GM12864 (cell line): Measurements from ENCODE around the gene ACCS.
A peak's percentile ranks its signal among the peaks of the same experiment; 100 is the strongest.

Experiments
- DNase-seq: peaks from one replicate; pipeline ENCODE4 v3.0.0-alpha.2; 2011; ENCODE audit warnings: low read depth
- H3K4me3 ChIP-seq: 2 replicates; pipeline ENCODE4 v1.5.1; 2011; ENCODE audit warnings: mild to moderate bottlenecking, low read depth, low read length, control low read depth
- CTCF ChIP-seq: IDR thresholded peaks from 2 replicates; pipeline ENCODE4 v1.5.1; 2011; ENCODE audit warnings: low read depth, mild to moderate bottlenecking, moderate library complexity, low read length, control low read depth, inconsistent platforms; ENCODE audit errors: missing control alignments

Gene ACCS

DNA sequence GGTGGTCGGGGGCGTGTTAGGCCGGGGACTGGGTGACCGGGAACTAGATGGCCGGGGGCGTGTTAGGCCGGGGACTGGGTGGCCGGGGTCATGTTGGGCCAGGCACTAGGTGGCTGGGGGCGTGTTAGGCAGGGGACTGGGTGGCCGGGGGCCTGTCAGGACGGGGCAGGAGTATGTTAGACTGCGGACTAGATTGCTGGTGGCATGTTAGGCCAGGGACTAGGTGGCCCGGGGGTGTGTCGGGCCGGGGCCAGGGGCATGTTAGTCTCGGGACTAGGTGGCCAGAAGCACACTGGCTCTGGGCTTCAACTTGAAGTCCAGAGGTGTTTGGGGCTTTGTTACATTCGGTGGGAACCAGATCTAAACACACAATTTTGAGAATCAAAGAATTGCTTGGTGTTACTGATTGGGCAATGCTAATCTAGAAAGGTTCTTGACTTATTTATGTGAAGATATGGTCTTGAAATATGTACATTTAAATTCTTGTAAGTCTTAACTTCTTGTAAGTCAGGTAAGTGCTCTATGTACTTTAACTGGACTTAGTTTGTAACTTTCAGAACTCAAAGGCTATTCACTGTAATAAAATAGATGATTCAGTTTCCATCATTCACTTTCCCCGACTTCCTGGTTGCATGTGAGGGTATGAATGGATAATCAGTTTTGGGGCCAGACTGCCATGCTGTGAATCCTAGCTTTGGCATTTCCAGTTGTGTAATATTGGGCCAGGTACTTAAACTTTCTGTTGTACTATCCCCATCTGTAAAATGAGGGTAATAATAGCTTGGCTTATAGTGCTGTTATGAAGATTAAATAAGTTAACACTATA lies 30.5 kb downstream of the ACCS start:
- no peak for DNase-seq
- no peak for TF ChIP-seq CTCF
- H3K4me3 ChIP-seq = peak overlapping the region; percentile 85

DNA sequence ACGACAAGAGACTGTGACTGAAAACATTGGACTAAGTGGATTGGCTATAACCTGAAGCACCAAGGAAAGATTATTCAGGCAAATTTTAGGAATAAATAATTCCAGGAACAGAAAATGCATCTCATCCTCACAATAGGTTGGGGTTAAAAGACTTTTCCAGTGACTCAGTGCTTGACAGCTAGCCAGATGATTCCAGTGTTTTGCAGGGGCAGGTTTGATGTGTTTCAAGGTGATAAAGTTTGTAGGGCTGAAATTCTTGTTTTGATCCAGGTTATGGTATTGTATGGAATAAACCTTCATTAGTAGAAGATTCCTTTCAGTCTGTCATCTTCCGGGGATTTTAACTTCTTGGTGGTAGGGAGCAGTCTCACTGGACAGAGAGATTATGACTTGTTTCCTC lies 31.8 kb downstream of the ACCS start:
- TF ChIP-seq CTCF = no peak
- DNase-seq = no peak
- H3K4me3 ChIP-seq = no peak overlapping the region

DNA sequence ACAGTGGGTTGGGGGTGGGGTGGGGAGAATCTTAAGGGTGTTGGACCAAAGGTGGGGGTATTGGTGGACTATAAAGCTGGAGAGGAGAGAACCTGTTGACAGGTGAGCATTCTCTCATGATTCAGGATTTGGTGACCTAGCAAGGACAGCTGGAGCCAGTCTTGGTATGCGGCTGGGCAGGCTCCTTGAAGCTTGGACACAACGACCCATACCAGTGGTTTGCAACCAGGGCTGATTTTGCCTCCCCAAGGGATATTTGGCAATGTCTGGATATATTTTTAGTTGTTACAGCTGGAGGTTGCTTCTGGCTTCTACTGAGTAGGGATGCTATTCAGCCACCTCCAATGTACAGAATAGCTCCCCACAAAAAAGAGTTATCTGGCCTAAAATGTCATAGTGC lies 35.0 kb downstream of the ACCS start:
- TF ChIP-seq CTCF = no peak
- H3K4me3 ChIP-seq = no peak overlapping the region
- no peak for DNase-seq

DNA sequence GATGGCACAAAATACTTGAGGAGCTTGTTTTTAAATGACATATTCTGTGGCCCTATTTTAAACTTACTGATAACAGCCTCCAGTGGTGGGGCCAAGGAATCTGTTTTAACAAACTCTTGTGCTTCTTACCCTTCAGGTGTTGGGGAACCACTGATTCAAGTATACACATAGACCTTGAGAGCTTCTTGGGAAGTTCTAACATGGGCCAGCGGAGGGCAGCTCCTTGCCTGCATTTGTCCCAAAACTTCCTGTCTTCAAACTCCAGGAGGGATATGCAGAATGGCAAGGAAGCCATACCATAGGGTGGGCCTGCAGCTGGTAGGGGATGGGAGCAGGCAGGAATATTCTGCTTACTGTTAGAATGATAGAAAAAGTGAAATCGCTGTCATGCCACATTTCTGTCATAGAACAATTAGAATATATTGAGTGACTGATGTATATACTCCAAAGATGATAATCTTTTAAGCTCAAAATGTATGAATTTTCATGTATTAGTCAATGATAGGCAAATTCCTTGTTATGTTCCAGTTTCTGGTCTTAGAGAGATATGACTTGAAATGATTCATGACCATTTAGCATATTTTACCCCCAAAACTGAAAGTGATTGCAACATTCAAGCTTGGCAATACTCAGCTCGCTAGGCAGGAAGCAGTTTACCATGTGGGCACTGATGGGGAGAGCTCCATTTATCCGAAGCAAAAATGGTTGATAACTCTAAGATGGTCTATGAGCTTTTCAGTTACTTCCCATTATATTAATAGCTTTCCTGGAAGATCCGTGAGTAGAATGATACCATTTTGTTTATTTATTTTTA lies 38.6 kb downstream of the ACCS start:
- TF ChIP-seq CTCF = no peak
- no peak for DNase-seq
- H3K4me3 ChIP-seq = no peak overlapping the region

DNA sequence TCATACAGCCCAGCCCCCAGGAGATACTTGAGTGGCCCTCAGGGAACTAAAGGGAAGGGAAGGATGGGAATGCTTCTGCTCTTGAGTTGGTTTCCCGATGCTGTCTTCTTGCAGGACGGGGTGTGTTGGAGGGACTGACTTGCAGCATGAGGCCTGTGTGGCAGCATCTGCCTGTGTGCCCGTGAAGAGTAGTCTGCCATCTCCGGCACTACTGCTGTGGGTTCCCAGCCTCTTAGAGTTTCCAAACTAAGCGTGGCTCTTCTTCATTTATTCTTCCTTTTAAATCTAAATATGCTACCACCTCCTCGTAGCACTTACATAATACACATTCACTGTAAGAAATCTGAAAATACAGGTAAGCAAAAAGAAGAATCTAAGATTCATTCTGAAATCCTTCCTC lies 42.2 kb downstream of the ACCS start:
- TF ChIP-seq CTCF = no peak
- no peak for DNase-seq
- no peak overlapping the region for H3K4me3 ChIP-seq

GRCh38 chr11:44110231-44110679 lies 44.2 kb downstream of the ACCS start:
- no peak overlapping the region for H3K4me3 ChIP-seq
- TF ChIP-seq CTCF = peak; percentile 84
- DNase-seq = peak; percentile 25
